Measurements from ENCODE around the gene LEO1. TPM values are rescaled to one million over a fixed set of nuclear protein-coding genes. Genes with fewer than 3 reads are reported as not detected.
"Not testable (repeated sequence)": the region's sequence is repeated elsewhere in the genome, so short reads cannot be mapped to it uniquely, and the experiment has no call there.

Gene LEO1
- polyA plus RNA-seq, 3 donors, result 39.7 to 42.9 (median 40.9) TPM

DNA sequence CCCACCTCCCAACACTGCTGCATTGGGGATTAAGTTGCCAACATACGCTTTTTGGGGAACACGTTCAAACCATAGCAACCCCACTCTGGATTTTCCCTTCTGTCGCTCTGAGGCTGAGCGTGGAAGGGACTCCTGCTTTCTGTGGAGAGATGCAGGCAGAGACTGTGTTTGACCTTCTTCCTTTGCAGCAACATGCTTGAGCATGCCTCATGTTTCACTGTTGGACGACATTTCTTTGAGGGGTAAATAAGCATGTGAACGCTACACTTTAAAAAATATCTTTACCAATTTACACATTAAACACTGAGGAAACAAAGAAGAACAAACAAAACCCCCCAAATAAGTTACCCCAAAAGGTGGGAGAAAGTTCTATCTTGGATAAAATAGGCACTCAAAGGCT, 33.2 kb upstream of the LEO1 start:
- no peak for DNase-seq (ENCODE audit: low read depth in 3 of 3, low spot score in 2 of 3)

DNA sequence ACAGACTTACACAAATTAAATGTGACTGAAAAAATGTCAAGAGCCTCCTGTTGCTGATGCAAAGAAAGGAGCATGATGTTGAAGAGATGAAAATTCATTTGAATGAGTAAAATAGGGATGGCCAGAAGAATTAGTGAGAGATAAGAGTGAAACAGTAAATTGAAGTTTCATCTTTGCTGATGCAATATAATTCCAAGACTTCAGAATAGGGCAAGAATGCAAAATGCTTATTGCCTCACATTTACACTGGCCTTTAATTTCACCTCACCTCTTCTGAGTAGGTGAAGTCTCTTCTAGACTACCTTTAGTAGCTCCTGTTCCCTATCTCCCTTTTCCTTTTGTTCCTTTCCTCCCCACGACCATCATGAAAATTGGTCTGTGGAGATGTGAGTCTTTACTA, 32.1 kb upstream of the LEO1 start:
- no peak for DNase-seq (ENCODE audit: low read depth in 3 of 3, low spot score in 2 of 3)

DNA sequence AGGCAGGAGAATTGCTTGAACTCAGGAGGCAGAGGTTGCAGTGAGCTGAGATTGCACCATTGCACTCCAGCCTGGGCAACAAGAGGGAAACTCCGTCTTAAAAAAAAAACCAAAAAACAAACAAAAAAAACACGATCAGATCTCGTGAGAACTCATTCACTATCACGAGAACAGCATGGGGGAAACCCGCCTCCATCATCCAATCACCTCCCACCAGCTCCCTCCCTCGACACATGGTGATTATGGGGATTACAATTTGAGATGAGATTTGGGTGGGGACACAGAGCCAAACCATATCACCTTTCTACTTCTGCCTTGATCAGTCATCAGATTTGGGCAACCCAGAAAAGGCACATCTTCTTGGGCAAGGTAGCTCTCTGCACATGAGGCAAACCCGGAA, 31.5 kb upstream of the LEO1 start:
- DNase-seq (ENCODE audit: low read depth in 3 of 3, low spot score in 2 of 3), result not testable (repeated sequence)

DNA sequence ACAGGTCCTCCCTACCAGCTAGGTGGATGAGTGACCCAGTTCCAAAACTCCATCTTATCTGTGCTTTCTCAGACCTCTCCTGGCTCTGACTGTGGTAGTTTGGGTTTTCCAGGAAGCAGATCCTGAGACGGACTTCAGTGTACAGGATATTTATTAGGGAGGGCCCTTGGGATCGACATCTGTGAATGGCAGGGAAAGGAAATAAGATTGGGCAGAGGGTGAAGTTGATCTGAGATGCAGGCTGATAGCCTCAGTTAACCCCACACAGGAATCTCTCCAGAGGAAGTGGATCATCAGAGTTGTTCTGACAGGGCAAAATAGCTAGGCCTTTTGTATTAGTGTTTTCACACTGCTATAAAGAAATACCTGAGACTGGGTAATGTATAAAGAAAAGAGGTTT, 30.8 kb upstream of the LEO1 start:
- DNase-seq (ENCODE audit: low read depth in 3 of 3, low spot score in 2 of 3), result no peak

DNA sequence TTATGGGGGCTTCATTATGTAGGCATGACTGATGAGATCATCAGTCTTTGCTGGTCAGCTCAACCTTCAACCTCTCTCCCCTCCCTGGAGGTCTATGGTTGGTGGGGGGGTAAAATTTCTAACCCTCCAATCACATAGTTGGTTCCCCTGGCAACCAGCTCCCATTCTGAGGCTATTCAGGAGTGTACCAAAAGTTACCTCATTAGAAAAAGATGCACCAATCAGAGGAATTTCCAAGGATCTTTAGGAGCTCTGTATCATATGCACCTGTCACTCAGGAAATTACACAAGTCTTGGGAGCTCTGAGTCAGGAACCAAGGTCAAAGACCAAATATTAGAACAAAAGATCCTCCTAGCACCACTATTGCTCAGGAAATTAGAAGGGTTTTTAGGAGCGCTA, 21.4 kb upstream of the LEO1 start:
- no peak for DNase-seq (ENCODE audit: low read depth in 3 of 3, low spot score in 2 of 3)

DNA sequence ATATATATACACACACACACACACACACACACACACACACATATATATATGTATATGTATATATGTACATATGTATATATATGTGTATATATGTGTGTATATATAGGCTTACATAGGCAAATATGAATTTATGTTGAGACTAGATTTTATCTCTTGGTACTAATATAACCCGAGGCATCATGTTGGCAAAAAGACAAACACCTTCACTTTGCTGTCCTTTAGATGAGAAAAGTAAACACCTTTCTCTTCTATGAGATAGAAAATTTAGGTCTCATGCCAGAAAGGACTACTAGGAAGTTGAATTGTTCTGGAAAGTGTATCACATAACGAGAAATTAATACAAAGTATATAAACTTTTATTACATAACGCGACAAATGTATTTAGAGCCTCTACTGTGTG, 19.6 kb upstream of the LEO1 start:
- DNase-seq (ENCODE audit: low read depth in 3 of 3, low spot score in 2 of 3), result no peak

DNA sequence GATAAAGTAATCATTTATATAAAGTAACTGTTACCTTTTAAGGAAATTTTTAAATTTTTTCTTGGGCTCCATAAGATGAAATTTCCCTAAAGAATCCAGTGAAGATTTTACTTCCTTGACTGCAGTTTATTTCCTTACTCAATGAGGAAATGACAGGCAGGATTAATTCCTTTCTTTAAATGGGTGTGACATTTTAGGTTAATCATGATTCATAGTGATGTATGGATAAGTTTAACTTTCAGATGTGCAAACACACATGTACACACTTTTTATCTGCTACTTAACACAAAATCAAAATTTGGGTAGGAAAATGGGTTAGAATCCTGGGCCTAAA, 11.2 kb upstream of the LEO1 start:
- DNase-seq (ENCODE audit: low read depth in 3 of 3, low spot score in 2 of 3), result no peak

DNA sequence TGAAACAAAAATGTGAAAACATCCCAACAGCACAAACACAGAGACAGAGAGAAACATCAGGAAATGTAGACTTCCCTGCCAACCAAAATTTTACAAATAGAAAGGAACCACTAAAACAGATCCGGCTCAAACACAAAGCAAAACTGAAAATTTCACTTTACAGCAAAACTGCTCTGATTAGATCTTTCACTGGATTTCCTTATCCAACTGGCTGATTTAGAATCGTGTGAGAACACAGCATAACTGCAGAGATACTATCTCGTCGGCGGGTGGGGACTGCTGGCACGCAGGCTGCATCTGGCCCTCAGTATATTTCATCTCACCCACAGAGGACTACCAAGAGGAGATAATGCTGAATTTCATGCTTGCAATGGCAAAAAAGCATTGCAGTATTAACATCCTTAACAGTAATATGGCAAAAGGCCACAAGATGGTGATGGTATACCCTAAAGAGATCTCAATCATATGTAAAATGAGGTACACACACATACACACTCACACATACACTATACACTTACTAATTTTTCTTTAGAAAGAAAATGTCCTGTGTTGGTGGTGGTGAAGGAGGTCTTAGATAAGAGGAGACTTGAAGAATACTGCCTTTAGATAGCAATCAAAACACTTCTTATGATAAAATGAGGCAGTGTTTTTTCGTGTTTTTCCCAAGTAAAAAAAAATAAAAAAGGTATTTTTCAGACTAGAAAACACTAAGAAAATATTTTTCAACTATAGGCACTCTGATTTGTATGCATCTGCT, 10.6 kb upstream of the LEO1 start:
- DNase-seq (ENCODE audit: low read depth in 3 of 3, low spot score in 2 of 3), result no peak

DNA sequence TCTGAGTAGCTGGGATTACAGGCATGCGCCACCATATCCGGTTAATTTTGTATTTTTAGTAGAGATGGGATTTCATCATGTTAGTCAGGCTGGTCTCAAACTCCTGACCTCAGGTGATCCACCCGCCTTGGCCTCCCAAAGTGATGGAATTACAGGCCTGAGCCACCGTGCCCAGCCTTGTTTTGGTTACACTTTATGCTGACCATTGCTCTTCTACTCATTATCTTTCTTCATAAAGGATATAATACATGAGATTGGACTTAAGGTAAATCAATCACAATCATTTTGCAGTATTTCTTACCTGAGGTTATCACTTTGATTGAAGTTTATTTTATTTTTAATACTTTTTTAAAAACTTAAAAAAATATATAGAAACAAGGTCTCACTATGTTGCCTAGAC, 2.2 kb upstream of the LEO1 start:
- no peak for DNase-seq (ENCODE audit: low read depth in 3 of 3, low spot score in 2 of 3)

DNA sequence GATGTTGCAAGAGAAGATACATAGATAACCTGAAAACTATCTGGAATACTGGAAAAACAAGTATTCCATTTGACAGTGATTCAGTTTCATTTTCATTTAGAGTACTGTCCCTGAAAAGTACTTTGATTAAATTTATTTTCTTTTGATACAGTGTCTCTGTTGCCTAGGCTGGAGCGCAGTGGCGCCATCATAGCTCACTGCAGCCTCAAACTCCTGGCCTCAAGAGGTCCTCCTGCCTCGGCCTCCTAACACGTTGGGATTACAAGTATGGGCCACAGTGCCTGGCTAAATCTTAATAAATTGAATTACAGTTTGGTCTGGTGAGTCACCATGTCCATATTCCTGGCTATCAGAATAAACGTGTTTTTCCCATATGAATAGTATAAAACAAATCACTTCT, 1.6 kb upstream of the LEO1 start:
- DNase-seq (ENCODE audit: low read depth in 3 of 3, low spot score in 2 of 3), result no peak

DNA sequence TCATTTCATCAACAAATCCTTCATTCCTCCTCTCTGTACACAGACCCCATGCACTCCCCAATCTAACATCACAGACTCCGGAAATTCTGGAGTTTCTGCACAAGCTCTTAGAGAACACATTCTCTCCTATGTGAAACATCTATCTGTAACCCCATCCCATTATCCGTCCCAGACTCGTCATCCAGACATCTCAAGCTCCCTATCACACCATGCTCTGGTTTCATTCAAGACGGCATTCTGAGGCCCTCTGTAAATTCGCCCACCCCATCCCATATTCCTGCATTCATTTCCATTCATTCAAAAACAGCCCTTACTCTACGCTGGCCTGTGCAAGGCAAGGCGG, 575 bp downstream of the LEO1 start:
- peak in 1 of 3 donors; percentile 18 for DNase-seq (ENCODE audit: low read depth in 3 of 3, low spot score in 2 of 3)

DNA sequence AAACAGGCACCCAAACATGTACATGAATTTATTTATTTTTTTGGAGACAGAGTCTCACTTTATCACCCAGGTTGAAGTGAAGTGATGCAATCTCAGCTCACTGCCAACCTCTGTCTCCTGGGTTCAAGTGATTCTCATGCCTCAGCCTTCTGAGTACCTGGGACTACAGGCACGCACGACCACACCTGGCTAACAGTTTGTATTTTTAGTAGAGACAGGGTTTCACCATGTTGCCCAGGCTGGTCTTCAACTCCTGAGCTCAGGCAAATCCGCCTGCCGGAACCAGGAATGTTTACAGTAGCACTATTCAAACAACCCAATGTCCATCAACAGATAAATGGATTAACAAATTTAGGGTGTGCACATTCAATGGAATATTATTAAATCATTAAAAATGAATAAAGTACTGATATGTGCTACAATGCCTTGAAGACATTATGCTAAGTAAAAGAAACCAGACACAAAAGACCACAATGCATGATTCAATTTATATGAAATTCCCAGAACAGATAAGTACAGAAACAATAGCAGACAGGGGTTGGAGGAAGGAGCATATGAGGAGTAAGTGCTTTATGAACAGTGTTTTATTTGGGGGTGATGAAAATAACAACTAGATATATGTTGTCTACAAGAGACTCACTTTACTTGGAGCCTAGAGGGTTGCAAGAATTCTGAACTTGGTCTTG, 1.3 kb downstream of the LEO1 start:
- no peak for DNase-seq (ENCODE audit: low read depth in 3 of 3, low spot score in 2 of 3)

DNA sequence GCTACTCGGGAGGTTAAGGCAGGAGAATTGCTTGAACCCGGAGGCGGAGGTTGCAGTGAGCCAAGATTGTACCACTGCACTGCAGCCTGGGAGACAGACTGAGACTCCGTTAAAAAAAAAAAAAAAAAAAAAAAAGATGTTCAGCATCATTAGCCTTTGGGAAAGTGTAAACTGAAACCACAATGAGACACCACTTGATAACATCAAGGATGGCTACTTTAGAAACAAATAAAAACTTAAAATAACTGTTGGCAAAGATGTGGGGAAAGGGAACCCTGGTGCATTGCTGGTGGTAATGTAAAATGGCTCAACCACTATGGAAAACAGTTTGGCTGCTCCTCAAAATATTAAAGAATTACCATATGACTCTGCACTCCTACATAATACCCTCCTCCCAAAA, 1.9 kb downstream of the LEO1 start:
- DNase-seq (ENCODE audit: low read depth in 3 of 3, low spot score in 2 of 3), result no peak

DNA sequence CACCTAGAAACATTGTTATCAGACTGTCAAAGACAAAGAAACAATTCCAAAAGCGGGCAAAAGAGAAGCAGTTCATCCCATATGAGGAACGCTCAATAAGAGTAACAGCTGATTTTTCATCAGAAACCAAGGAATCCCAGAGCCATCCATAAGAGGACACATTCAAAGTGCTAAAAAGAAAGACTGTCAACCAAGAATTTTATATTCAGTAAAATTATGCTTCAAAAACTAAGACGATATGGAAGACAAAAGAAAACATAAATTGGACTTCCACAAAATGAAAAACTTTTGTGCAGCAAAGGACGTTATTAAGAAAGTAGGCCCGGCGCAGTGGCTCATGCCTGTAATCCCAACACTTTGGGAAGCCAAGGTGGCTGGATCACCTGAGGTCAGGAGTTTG, 4.0 kb downstream of the LEO1 start:
- DNase-seq (ENCODE audit: low read depth in 3 of 3, low spot score in 2 of 3), result no peak

DNA sequence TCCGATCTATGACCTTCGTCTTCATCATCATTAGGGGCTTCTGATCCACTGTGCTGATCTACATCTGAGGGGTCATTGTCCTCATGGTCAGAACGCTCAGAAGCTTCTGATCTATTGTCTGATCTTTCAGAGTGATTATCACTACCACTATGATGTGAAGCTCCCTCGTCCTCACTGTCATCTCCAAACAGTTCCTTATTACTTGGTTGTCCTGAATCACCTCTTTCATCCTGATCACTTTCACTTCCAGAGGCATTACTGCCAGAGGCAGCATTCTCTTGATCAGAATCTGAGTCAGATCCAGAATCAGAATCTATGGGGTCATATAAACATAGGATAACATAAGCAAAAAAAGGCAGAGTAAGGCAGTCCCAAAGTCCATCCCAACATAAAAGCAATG, 5.4 kb downstream of the LEO1 start:
- no peak for DNase-seq (ENCODE audit: low read depth in 3 of 3, low spot score in 2 of 3)

DNA sequence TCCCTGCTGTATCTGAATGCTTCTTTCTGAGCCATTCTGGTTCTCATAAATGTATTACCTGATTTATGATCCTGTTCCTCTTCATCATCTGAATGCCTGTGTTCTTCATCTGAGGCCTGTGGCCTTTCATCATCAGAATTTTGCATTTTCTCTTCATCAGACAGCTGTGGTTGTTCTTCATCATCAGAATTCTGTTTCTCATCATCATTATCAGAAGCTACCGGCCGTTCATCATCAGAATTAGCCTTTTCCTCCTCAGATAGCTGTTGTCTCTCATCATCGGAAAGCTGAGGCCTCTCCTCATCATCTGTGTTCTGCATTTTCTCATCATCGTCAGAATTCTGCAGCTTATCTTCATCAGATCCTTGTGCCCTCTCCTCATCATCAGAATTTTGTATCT, 5.9 kb downstream of the LEO1 start:
- DNase-seq (ENCODE audit: low read depth in 3 of 3, low spot score in 2 of 3), result no peak

DNA sequence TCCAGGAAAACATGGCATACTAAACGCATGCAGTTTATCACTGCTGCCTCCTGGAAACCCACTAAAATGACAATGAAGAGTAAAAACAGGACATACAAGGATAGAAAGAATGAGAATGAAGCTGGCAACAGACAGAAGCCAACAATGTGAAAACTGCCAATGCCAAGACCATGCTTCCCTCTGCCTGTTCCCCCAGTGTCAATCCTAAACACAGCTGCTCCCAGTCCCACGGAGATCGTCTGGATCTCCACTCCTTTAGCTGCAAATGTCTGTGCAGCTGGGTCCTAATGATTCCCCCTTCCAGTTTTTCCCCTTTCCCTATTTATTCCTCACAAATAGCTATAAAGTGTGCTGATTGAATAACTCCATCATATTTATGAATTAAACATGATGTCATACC, 16.1 kb downstream of the LEO1 start:
- DNase-seq (ENCODE audit: low read depth in 3 of 3, low spot score in 2 of 3), result no peak

DNA sequence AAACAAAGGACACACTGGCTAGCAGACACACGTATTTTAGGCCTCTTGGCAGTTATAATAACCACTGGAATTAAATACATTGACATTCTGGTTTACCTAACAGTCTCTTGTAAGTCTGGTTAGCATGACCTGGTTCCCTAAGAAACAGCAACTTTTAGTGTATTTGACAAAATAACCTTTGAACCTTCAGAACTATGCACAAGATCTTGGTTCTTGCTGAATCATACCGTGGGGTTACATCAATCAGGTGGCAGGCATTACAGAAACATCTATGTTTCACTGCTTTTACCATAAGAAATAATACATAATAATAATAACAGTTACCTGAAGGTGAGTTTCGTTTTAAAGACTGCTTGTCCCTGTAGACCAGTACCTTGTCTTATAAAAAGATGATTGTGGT, 18.8 kb downstream of the LEO1 start:
- DNase-seq (ENCODE audit: low read depth in 3 of 3, low spot score in 2 of 3), result no peak

DNA sequence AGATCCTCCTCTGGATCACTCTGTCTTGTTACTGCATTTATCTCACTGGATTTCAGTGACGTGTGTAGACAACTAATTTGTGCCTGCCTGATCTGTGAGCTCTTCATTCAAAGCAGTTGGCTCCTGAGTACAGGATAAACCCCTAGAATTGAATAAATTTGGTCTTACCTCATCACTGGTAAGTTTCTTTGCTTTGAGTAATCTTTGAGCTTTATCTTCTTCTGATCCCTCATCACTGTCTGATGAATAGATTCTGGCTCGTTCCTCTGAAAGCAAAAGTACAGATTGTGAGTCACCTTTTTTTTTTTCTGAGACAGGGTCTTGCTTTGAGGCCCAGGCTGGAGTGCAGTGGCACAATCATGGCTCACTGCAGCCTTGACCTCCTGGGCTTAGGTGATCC, 24.5 kb downstream of the LEO1 start:
- DNase-seq (ENCODE audit: low read depth in 3 of 3, low spot score in 2 of 3), result no peak

DNA sequence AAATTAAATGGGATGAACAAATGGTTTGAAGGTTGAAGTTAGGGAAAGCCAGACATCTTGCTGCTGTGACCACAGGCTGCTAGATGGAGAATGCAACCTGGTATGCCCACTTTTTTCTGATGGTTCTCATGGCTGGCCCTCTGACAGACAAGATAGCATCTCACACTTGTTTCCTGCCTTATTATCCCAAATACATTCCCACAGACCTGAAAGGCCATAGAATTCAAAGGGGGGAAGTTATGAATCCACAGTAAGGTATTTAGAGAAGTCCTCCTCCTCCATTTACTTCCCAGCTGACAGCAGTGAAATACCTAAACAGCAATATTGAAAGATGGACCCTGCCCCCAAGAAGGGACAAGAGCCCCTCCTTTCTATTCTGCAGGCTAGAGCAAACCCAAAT, 32.4 kb downstream of the LEO1 start:
- DNase-seq (ENCODE audit: low read depth in 3 of 3, low spot score in 2 of 3), result no peak

DNA sequence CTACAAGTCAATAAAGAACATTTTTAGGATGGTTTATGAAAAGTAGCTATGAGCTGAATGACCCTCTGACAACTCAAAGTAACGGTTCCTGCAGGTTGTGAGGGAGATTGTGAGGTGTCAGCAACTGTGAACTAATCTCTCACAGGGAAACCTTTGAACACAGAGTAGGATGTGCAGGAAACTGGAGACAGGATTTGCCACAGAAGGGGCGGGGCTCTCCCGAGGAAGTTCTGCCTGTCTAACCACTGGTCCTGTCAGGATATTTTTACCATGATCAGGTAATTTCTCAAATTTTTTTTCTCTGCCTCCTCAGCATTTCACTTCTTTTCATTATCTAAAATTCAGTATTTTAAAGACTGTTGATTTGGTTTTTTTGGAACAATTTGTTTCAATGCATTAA, 33.3 kb downstream of the LEO1 start:
- no peak for DNase-seq (ENCODE audit: low read depth in 3 of 3, low spot score in 2 of 3)

DNA sequence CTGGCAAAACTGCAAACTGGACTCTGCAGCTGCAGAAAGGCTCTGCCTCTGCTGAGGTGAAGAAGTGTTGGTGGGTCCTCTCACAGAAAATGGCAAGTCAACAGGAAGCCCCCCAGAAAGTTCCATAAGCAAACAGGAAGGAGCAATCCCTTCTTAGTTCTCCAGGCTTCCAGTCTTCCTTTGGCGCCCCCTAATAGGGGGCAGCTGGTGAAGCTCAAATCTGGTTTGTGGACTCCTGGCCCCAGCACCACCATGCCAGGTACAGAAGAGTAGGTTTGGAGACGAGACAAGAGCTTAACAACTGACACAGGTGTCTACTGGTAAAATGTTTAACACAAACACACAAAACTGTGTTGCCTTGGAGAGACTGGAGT, 35.5 kb downstream of the LEO1 start:
- DNase-seq (ENCODE audit: low read depth in 3 of 3, low spot score in 2 of 3), result no peak
